ENCODE results near the gene SQOR.

The SQOR gene

GRCh38 chr15:45588219-45588875 is 46.5 kb upstream of the SQOR start:
- TF ChIP-seq CTCF (IDR thresholded peaks at IDR 0.05; ENCODE audit: extremely low read depth, missing control alignments), result no peak
- DNase-seq (ENCODE audit: low spot score), result no peak

GRCh38 chr15:45589256-45589655 is 45.6 kb upstream of the SQOR start:
- no peak for DNase-seq (ENCODE audit: low spot score)

GRCh38 chr15:45594319-45594718 is 40.5 kb upstream of the SQOR start:
- no peak for TF ChIP-seq CTCF (IDR thresholded peaks at IDR 0.05; ENCODE audit: extremely low read depth, missing control alignments)
- no peak for DNase-seq (ENCODE audit: low spot score)

More at GRCh38 chr15:45589256-45589655, 45.6 kb upstream of the SQOR start:
- no peak for TF ChIP-seq CTCF (IDR thresholded peaks at IDR 0.05; ENCODE audit: extremely low read depth, missing control alignments)

GRCh38 chr15:45594835-45595530 is 39.8 kb upstream of the SQOR start:
- no peak for TF ChIP-seq CTCF (IDR thresholded peaks at IDR 0.05; ENCODE audit: extremely low read depth, missing control alignments)

GRCh38 chr15:45603881-45604280 is 30.9 kb upstream of the SQOR start:
- no peak for TF ChIP-seq CTCF (IDR thresholded peaks at IDR 0.05; ENCODE audit: extremely low read depth, missing control alignments)
- DNase-seq (ENCODE audit: low spot score), result no peak

More at GRCh38 chr15:45594835-45595530, 39.8 kb upstream of the SQOR start:
- DNase-seq (ENCODE audit: low spot score), result no peak

- no peak for TF ChIP-seq CTCF (IDR thresholded peaks at IDR 0.05; ENCODE audit: extremely low read depth, missing control alignments)
- DNase-seq (ENCODE audit: low spot score), result no peak
These were observed 30.5 kb upstream of the SQOR start for GRCh38 chr15:45604326-45604725.

GRCh38 chr15:45606413-45606812 is 28.4 kb upstream of the SQOR start:
- no peak for TF ChIP-seq CTCF (IDR thresholded peaks at IDR 0.05; ENCODE audit: extremely low read depth, missing control alignments)
- DNase-seq (ENCODE audit: low spot score), result no peak
